Urinary bladder (tissue), 4 donors: ENCODE data around the gene DOCK8. TPM values are rescaled to one million over a fixed set of nuclear protein-coding genes. Genes with fewer than 3 reads are reported as not detected.

ENCODE experiments used
- DNase-seq: peaks from one replicate; pipeline ENCODE4 v3.0.0-alpha.2; 2015; ENCODE audit errors: extremely low spot score
- H3K27ac ChIP-seq: one replicate; pipeline ENCODE4 v1.5.1; 2013; ENCODE audit warnings: low read depth, mild to moderate bottlenecking, moderate library complexity
- H3K36me3 ChIP-seq: one replicate; pipeline ENCODE4 v1.6.1; 2013; ENCODE audit warnings: mild to moderate bottlenecking, moderate library complexity; ENCODE audit not compliant: insufficient read depth
- H3K4me1 ChIP-seq: one replicate; pipeline ENCODE4 v1.6.1; 2013; ENCODE audit warnings: mild to moderate bottlenecking, moderate library complexity; ENCODE audit not compliant: insufficient read depth
- H3K4me3 ChIP-seq: one replicate; pipeline ENCODE4 v1.5.1; 2013; ENCODE audit warnings: low read depth, low read length
- WGBS: extraction: QIAGEN DNeasy Blood & Tissue Kit; methylation state at CpG from one replicate; pipeline ENCODE4 v1.1.7; 2013; 5-methylcytosine and 5-hydroxymethylcytosine counted together
- polyA plus RNA-seq: library from polyadenylated mRNA; stranded (reverse); fragments of 200-250 nt; gene quantifications from one replicate; pipeline ENCODE4 v1.2.3, GENCODE V29; 2013
- total RNA-seq: library from RNA; depleted of rRNA; stranded (reverse); fragments of >200 nt; gene quantifications from one replicate; pipeline ENCODE4 v1.2.3, GENCODE V29; 2014
- donor health status: healthy with polysubstance abuse.
- donor health status: healthy.

Gene DOCK8
- total and polyA plus RNA-seq, 2 donors, result 5.2 to 12.5 TPM

DNA sequence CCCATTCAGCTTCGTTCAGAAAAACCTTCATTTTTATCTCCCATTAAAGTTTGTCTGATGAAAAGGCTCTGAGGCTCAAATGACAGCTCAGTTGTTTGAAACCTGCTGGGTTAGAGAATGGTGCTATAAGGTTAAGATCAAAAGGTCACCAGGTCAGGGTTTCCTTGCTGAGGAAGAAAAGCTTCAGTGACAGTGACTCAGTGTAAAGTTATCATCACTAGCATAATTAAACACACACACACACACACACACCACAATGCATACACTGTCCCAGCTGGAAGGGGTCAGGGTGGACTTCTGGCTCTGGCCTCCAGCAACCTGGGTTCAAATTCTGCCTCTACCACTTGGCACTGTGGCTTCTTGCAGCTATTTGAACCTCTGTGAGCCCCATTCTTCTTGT, 281.1 kb downstream of the DOCK8 start:
- WGBS, result 45% methylated on average over 1 of the region's 1 CpG
- no peaks in the 10 kb centered on the region for H3K4me1 ChIP-seq
- no peak overlapping the region for H3K27ac ChIP-seq
- DNase-seq, result no peak
- H3K4me3 ChIP-seq, result no peak overlapping the region
- no peaks in the 10 kb centered on the region for H3K36me3 ChIP-seq

DNA sequence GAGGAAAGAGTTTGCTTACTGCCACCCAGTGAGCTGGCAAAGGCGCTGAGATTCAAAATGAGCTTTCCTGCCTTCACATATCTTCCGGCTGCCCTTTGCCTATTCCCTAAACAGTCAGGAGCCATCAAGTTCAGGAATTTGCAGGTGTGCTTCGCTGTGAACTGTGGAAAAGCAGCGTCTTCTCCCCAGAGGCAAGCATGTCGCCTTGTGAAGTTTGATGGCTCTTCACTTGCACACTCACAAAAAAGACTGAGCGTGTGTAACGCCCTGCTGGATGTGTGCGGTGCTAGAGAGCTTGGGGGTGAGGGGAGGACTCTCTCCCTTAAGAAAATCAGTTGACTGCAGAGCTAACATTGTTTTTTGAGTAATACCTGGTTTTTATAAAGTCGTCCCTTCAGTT, 288.7 kb downstream of the DOCK8 start:
- no peak for DNase-seq
- no peaks in the 10 kb centered on the region for H3K4me1 ChIP-seq
- no peak overlapping the region for H3K4me3 ChIP-seq
- WGBS, result 77% methylated on average over 9 of the region's 9 CpGs
- no peaks in the 10 kb centered on the region for H3K36me3 ChIP-seq
- H3K27ac ChIP-seq, result no peak overlapping the region

DNA sequence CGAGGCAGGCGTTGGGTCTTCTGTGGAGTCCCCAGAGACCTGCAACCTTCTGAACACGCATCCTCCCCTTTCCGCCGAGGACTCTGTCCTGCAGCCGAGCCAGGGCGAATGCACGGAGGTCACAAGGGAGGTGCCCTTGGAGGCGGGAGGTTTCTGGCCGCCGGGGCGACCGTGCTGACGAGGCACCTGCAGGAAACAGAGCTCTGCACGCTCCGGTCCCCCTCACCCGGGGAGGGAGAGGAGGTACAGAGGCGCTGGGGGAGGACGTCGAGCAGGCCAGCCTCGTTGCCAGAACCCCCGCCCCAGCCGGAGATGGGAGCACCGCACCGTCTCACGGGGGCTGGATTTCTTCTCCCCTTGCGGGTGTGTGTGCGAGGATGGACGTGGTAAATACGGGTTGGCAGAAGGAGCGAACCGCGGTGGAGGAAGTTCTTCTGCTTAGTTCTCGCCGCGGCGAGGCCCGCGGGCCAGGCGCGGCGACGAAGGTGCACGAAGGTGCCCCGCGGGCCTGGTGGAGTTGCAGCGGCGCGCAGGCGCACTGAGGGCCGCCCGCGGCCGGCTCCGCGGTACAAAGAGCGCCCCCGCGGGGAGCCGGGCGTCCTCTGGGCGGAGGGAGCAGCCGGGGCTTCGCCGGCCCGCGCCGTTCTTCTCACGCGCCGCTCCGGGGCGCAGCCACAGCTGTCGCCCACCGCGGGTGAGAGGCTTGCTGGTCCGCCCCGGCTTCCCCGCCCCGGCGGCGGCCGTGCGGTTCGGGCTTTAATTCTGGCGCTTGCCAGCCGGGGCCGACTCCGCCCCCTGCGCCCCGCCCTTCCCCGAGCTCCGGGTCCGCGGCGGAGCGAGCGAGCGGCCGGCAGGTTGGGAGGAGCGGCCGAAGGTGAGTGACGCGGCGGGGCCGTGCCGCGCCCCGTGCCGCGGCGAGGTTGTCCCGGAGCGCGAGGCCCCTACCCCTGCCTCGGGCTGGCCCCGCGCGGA, 289.5 kb downstream of the DOCK8 start, which contains the start of gene KANK1:
TSS of gene KANK1 (plus strand) at position 815 of the 972 bp plus-strand sequence.
- DNase-seq, result no peak
- peak within 1 kb of the TSS; percentile 88 for H3K27ac ChIP-seq
- no peaks in the 10 kb centered on the region for H3K4me1 ChIP-seq
- peak within 1 kb of the TSS; percentile 88 for H3K4me3 ChIP-seq
- H3K36me3 ChIP-seq, result no peaks in the 10 kb centered on the region
- WGBS, result under 1% methylated on average over 119 of the region's 119 CpGs

DNA sequence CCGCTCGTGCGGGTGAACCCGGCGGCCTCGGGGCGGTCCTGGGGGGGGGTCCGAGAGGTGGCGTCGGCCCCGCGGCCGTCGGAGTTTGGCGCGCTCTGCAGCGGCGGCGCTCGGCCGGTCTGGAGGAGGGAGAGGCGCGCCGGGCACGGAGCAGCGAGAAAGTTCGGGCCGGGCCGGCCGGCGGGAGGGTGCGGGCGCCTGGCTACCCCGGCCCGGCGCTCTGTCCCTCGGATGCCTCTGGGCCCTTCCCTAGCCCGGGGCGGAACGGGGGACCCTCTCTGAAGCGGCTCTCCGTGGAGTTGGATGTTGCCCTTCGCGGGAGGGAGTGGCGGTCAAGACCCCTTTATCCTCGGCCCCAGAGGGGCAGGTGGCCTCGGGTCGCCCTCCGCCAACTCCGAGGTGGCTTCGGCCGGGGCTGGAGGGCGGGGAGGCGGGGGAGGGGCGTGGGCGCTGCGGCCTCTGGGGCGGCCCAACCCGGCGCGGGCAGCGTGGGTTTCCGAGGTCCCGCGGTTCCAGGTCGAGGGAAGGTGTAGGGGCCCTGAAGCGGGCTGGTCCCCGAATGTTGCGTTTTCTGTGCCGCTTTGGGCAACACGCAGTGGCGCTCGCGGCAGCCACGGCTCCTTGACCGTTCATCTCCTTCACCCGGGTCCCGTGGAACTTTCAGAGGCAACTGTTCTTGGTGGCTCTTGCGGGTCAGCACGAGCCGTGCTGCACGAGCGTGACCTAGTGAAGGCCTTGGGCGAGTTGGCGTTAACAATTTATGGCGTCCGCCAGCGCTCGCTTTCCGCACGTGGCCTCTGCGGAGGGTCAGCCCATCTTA, 290.5 kb downstream of the DOCK8 start:
- Histone ChIP-seq H3K4me3 (peak overlapping the region; percentile 88), H3K36me3 (no peaks in the 10 kb centered on the region), H3K27ac (peak overlapping the region; percentile 88), H3K4me1 (no peaks in the 10 kb centered on the region)
- DNase-seq, result no peak
- WGBS, result 1% methylated on average over 92 of the region's 92 CpGs

DNA sequence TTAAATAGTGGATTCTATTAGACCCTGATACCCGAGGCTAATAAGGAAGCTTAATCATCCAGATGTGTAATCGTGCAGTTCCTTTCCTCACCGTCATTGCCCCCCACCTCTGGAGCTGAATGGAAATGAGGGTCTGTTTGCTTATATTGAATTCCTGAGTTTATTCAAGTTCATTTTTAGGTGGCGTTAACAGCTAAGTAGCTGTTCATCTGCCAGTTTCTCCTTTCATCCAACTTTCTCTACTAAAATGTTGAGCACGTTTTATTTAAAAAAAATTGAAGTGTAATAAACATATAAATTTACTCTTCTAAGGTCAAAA, 291.0 kb downstream of the DOCK8 start:
- no peaks in the 10 kb centered on the region for H3K4me1 ChIP-seq
- WGBS, result 40% methylated on average over 5 of the region's 5 CpGs
- DNase-seq, result no peak
- no peaks in the 10 kb centered on the region for H3K36me3 ChIP-seq
- H3K27ac ChIP-seq, result no peak overlapping the region
- H3K4me3 ChIP-seq, result peak overlapping the region; percentile 88

DNA sequence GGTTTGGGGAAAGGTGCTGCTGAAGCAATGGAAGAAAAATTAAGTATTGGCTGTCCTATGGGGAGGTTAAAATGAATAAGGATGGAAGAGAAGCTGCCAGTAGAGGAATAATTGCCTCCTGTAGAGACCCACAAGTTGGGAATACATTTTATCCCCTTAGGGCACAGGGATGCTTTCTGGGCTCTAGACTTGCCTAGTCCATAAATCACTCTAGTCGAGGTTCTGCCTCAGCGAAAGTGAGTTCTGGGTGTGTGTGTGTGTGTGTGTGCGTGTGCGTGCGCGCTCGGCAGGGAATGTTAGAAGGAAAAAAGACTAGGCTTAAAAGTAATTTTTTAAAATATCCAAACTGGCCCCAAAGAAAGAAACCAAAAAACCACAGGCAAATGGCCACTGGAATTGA, 291.6 kb downstream of the DOCK8 start:
- no peak for DNase-seq
- Histone ChIP-seq H3K4me1 (no peaks in the 10 kb centered on the region), H3K36me3 (no peaks in the 10 kb centered on the region), H3K27ac (no peak overlapping the region), H3K4me3 (no peak overlapping the region)
- 87% methylated on average over 7 of the region's 7 CpGs for WGBS

DNA sequence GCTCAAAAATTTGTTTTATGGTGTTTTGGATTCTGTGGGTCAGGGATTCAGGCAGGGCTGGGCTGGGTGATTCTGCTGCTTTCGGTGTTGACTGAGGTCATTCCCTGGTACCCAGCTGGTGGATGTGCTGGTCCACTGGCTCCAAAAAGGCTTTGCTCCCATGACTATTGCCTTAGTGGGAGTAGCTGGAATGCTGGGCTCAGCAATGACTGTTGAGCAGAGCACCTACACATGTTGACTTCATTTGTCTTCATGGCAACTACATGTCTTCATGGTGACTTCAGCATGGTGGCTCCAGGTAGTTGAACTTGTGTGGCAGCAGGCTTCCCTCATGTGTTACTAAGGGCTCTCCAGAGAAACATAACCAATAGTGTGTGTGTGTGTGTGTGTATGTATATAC, 297.2 kb downstream of the DOCK8 start:
- WGBS, result 49% methylated on average over 1 of the region's 1 CpG
- Histone ChIP-seq H3K27ac (no peak overlapping the region), H3K36me3 (no peaks in the 10 kb centered on the region), H3K4me1 (no peaks in the 10 kb centered on the region), H3K4me3 (no peak overlapping the region)
- DNase-seq, result no peak

DNA sequence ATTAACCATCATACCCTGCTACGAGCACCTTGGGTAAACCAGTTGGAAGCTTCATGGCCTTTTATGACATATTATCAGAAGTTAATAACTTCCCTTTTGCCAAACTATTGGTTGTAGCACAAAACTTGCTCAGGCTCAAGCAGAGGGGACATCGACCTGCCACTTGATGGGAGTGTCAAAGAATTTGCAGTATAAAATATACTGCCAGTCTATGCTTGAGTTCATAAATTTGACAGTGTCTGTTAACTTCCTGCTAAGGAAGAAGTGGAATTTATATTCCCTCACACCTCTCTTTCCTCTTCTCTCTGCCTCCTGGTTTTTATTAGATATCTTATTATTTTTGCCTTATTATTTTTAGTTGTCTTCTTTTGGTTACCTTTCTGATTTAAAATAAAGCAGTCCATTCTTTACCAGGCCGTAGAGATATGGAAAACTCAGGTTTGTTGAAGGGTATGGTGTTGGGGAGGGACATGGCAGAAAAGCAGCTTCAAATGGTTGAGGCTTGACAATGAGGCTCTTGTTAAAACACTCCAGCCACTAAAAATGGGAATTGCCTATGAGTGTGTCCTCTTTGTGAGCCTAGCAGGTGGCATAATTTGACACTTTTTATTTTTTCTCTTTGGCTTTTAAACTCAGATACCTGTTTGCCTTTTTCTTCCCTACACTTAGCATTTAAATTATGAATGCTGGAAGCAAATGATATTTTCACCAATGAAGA, 298.0 kb downstream of the DOCK8 start:
- no peaks in the 10 kb centered on the region for H3K36me3 ChIP-seq
- H3K27ac ChIP-seq, result no peak overlapping the region
- WGBS, result 84% methylated on average over 3 of the region's 3 CpGs
- no peaks in the 10 kb centered on the region for H3K4me1 ChIP-seq
- no peak overlapping the region for H3K4me3 ChIP-seq
- no peak for DNase-seq

Other genes starting within 250 kb of the DOCK8 start
- gene WASHC1, start 185.4 kb upstream of the DOCK8 start, total RNA-seq, result 6.1 TPM
- 24.5 TPM for gene WASHC1, start 185.4 kb upstream of the DOCK8 start, polyA plus RNA-seq
- gene FOXD4, start 96.4 kb upstream of the DOCK8 start, total RNA-seq, result not detected
- gene FOXD4, start 96.4 kb upstream of the DOCK8 start, polyA plus RNA-seq, result 0.19 TPM
- gene ZNG1A, start 35.8 kb upstream of the DOCK8 start, total RNA-seq, result 51.2 TPM
- 33.9 TPM for gene ZNG1A, start 35.8 kb upstream of the DOCK8 start, polyA plus RNA-seq